Loucy (cell line): ENCODE measurements around the gene ARPIN.

Experiments used
- H2AFZ ChIP-seq: fragments of 200-600 bp; sonication (generic); 2 replicates; pipeline ENCODE4 v1.6.0; 2016; ENCODE audit warnings: antibody characterized with exemption, mild to moderate bottlenecking, low read length, moderate library complexity
- H3F3A ChIP-seq: fragments of 200-600 bp; 2 replicates; pipeline ENCODE4 v1.6.0; 2016; ENCODE audit warnings: antibody characterized with exemption, low read depth, mild to moderate bottlenecking
- H3K27me3 ChIP-seq: fragments of 200-600 bp; sonication (generic); 2 replicates; pipeline ENCODE4 v1.6.1; 2014; ENCODE audit warnings: low read length, mild to moderate bottlenecking; ENCODE audit not compliant: insufficient read depth, poor library complexity, severe bottlenecking
- H3K36me3 ChIP-seq: fragments of 200-600 bp; sonication (generic); 2 replicates; pipeline ENCODE4 v1.6.1; 2016; ENCODE audit warnings: low read length; ENCODE audit not compliant: insufficient read depth
- H3K4me1 ChIP-seq: fragments of 200-600 bp; sonication (generic); 2 replicates; pipeline ENCODE4 v1.5.1; 2014; ENCODE audit warnings: low read length, mild to moderate bottlenecking; ENCODE audit not compliant: insufficient read depth, poor library complexity, severe bottlenecking
- H3K4me2 ChIP-seq: fragments of 200-600 bp; sonication (generic); 2 replicates; pipeline ENCODE4 v1.6.0; 2014; ENCODE audit warnings: antibody characterized with exemption, low read length, low read depth, mild to moderate bottlenecking; ENCODE audit not compliant: poor library complexity, severe bottlenecking
- H3K4me3 ChIP-seq: fragments of 200-600 bp; sonication (generic); 2 replicates; pipeline ENCODE4 v1.5.1; 2014; ENCODE audit warnings: low read length, mild to moderate bottlenecking, mixed read lengths; ENCODE audit not compliant: poor library complexity, severe bottlenecking
- H3K79me2 ChIP-seq: fragments of 200-600 bp; sonication (generic); 2 replicates; pipeline ENCODE4 v1.6.1; 2014; ENCODE audit warnings: low read length; ENCODE audit not compliant: insufficient read depth
- H3K9ac ChIP-seq: fragments of 200-600 bp; sonication (generic); 2 replicates; pipeline ENCODE4 v1.6.0; 2014; ENCODE audit warnings: mild to moderate bottlenecking, low read depth, low read length, moderate library complexity; ENCODE audit not compliant: poor library complexity, severe bottlenecking
- H3K9me2 ChIP-seq: fragments of 200-600 bp; sonication (generic); replicated peaks from 2 replicates; pipeline ENCODE4 v1.6.1; 2016; ENCODE audit warnings: low read depth, low read length, mixed read lengths
- H3K9me3 ChIP-seq: fragments of 200-600 bp; sonication (generic); 2 replicates; pipeline ENCODE4 v1.6.1; 2014; ENCODE audit warnings: mild to moderate bottlenecking, antibody characterized with exemption, low read length, low read depth; ENCODE audit not compliant: insufficient read depth
- H4K20me1 ChIP-seq: fragments of 200-600 bp; sonication (generic); 2 replicates; pipeline ENCODE4 v1.6.0; 2014; ENCODE audit warnings: antibody characterized with exemption, low read length, mild to moderate bottlenecking; ENCODE audit not compliant: insufficient read depth, poor library complexity, severe bottlenecking
- CTCF ChIP-seq: fragments of 200-600 bp; sonication (generic); conservative IDR thresholded peaks from 2 replicates; pipeline ENCODE4 v1.5.1; 2014; ENCODE audit warnings: mild to moderate bottlenecking, antibody characterized with exemption, low read length
- EZH2phosphoT487 ChIP-seq: fragments of 200-600 bp; IDR thresholded peaks from 2 replicates; pipeline ENCODE4 v1.6.1; 2018; ENCODE audit warnings: antibody characterized with exemption, mild to moderate bottlenecking, moderate library complexity, borderline replicate concordance

ARPIN gene

GRCh38 chr15:89954541-89954940 lies 41.8 kb upstream of the ARPIN start:
- H3F3A ChIP-seq = no peaks in the 10 kb centered on the region
- no peaks in the 10 kb centered on the region for H3K27me3 ChIP-seq
- H3K9me2 ChIP-seq = no peaks in the 10 kb centered on the region
- no peaks in the 10 kb centered on the region for H3K9me3 ChIP-seq
- H3K36me3 ChIP-seq = no peaks in the 10 kb centered on the region
- no peaks in the 10 kb centered on the region for H4K20me1 ChIP-seq
- H3K9ac ChIP-seq = no peak overlapping the region
- no peak overlapping the region for H3K4me2 ChIP-seq
- no peak overlapping the region for H3K4me3 ChIP-seq
- H3K79me2 ChIP-seq = no peaks in the 10 kb centered on the region
- TF ChIP-seq EZH2phosphoT487 = no peak
- TF ChIP-seq CTCF = no peak
- H3K4me1 ChIP-seq = no peaks in the 10 kb centered on the region
- no peak overlapping the region for H2AFZ ChIP-seq

- no peak overlapping the region for H3K4me2 ChIP-seq
These were observed 36.0 kb upstream of the ARPIN start for GRCh38 chr15:89948796-89949195.

GRCh38 chr15:89947385-89947784 lies 34.6 kb upstream of the ARPIN start:
- no peaks in the 10 kb centered on the region for H3F3A ChIP-seq
- no peaks in the 10 kb centered on the region for H4K20me1 ChIP-seq
- no peaks in the 10 kb centered on the region for H3K9me3 ChIP-seq
- no peak overlapping the region for H3K4me3 ChIP-seq
- no peaks in the 10 kb centered on the region for H3K9me2 ChIP-seq
- H3K79me2 ChIP-seq = no peaks in the 10 kb centered on the region
- H3K4me2 ChIP-seq = no peak overlapping the region
- no peaks in the 10 kb centered on the region for H3K4me1 ChIP-seq
- H3K9ac ChIP-seq = no peak overlapping the region
- no peak overlapping the region for H2AFZ ChIP-seq
- no peaks in the 10 kb centered on the region for H3K27me3 ChIP-seq
- no peaks in the 10 kb centered on the region for H3K36me3 ChIP-seq
- no peak for TF ChIP-seq CTCF
- no peak for TF ChIP-seq EZH2phosphoT487

More at GRCh38 chr15:89948796-89949195, 36.0 kb upstream of the ARPIN start:
- Histone ChIP-seq H3K36me3 (no peaks in the 10 kb centered on the region), H3K9me3 (no peaks in the 10 kb centered on the region), H3K9me2 (no peaks in the 10 kb centered on the region), H3K4me3 (no peak overlapping the region), H3K27me3 (no peaks in the 10 kb centered on the region), H4K20me1 (no peaks in the 10 kb centered on the region), H3K79me2 (no peaks in the 10 kb centered on the region), H3F3A (no peaks in the 10 kb centered on the region), H3K9ac (no peak overlapping the region), H2AFZ (no peak overlapping the region), H3K4me1 (no peaks in the 10 kb centered on the region)
- TF ChIP-seq EZH2phosphoT487 (no peak), CTCF (no peak)
